Panc1 (cell line): ENCODE measurements around the gene CD8B. TPM values are rescaled to one million over a fixed set of nuclear protein-coding genes. Genes with fewer than 3 reads are reported as not detected.

ENCODE experiments used
- ATAC-seq: fragments of 200-7000 bp; cut with Tn5 transposase; 2 replicates; pipeline ENCODE4 v1.9.1; 2020; ENCODE audit warnings: mild to moderate bottlenecking, moderate library complexity
- BruUV-seq: library from RNA; stranded (reverse); fragments of 400-500 nt; replicated peaks from 2 replicates; lab custom pipeline; 2021; lab: Mats Ljungman, UMichigan
- CTCF ChIA-PET: fragments of 300-600 bp; sonication (Branson Sonifier 250); formaldehyde crosslinking; loops from one replicate; lab custom pipeline; 2022; ENCODE audit warnings: antibody characterized with exemption; lab: Charles Lee
- POLR2A ChIA-PET: fragments of 300-600 bp; sonication (Branson Sonifier 250); formaldehyde crosslinking; loops from one replicate; lab custom pipeline; 2022; ENCODE audit warnings: antibody characterized with exemption; lab: Charles Lee
- DNase-seq: peaks from one replicate; pipeline ENCODE4 v3.0.0-alpha.2; 2010; ENCODE audit warnings: low read depth, low spot score
- H3K27ac ChIP-seq: 2 replicates; pipeline ENCODE4 v1.5.1; 2011; ENCODE audit warnings: mild to moderate bottlenecking, low read length, inconsistent platforms
- H3K27me3 ChIP-seq: fragments of 200-500 bp; sonication (Bioruptor generic); 2 replicates; pipeline ENCODE4 v1.6.0; 2014; ENCODE audit warnings: low read length, inconsistent platforms; ENCODE audit not compliant: control insufficient read depth, insufficient read depth
- H3K36me3 ChIP-seq: fragments of 200-500 bp; sonication (Bioruptor generic); 2 replicates; pipeline ENCODE4 v1.5.1; 2014; ENCODE audit warnings: inconsistent platforms, mild to moderate bottlenecking, low read length, moderate library complexity; ENCODE audit not compliant: control insufficient read depth, insufficient read depth
- H3K4me1 ChIP-seq: 2 replicates; pipeline ENCODE4 v1.5.1; 2011; ENCODE audit warnings: inconsistent platforms, mild to moderate bottlenecking, low read length, moderate library complexity; ENCODE audit not compliant: control insufficient read depth, insufficient read depth
- H3K4me3 ChIP-seq, 2 experiments: 2 replicates each; pipeline ENCODE4 v1.5.1; 2011 to 2012; ENCODE audit warnings: low read depth in 2 of 2, low read length in 2 of 2, mild to moderate bottlenecking in 2 of 2, inconsistent platforms in 1 of 2, moderate library complexity in 1 of 2
- H3K9me3 ChIP-seq: fragments of 200-500 bp; sonication (Bioruptor generic); 2 replicates; pipeline ENCODE4 v1.5.1; 2014; ENCODE audit warnings: low read depth, mild to moderate bottlenecking, inconsistent platforms, low read length, moderate library complexity; ENCODE audit not compliant: control insufficient read depth, insufficient read depth
- POLR2AphosphoS5 ChIP-seq: IDR thresholded peaks from 2 replicates; pipeline ENCODE4 v1.6.1; 2012; ENCODE audit warnings: mild to moderate bottlenecking, low read depth, low read length, moderate library complexity
- REST ChIP-seq, 2 experiments: IDR thresholded peaks; 2 replicates each; pipeline ENCODE4 v1.6.1; 2011 to 2012; ENCODE audit warnings: low read depth in 2 of 2, control low read depth in 1 of 2, low read length in 1 of 2, mild to moderate bottlenecking in 1 of 2, moderate library complexity in 1 of 2; ENCODE audit not compliant: insufficient read depth in 1 of 2
- SIN3A ChIP-seq: IDR thresholded peaks from 2 replicates; pipeline ENCODE4 v1.6.1; 2012; ENCODE audit warnings: low read depth, mild to moderate bottlenecking, low read length, moderate library complexity, borderline replicate concordance; ENCODE audit not compliant: insufficient read depth
- TCF7L2 ChIP-seq: IDR thresholded peaks from 2 replicates; pipeline ENCODE4 v1.6.1; 2011; ENCODE audit warnings: mild to moderate bottlenecking, low read depth, low read length, inconsistent platforms
- in situ Hi-C: cut with HindIII; loops from 2 replicates; pipeline ENCODE4 v1.10.0; 2016; ENCODE audit warnings: low sequenced_read_pairs, low pct_unique_long_range_greater_than_20kb
- intact Hi-C: fragments of 100-400 bp; cut with micrococcal nuclease; formaldehyde crosslinking; loops from one replicate; pipeline ENCODE4 v1.10.0; 2022; ENCODE audit not compliant: unreplicated experiment
- total RNA-seq: library from RNA; stranded (reverse); gene quantifications from one replicate; pipeline ENCODE4 v1.2.1, GENCODE V29; 2021; ENCODE audit not compliant: unreplicated experiment
- TF ChIP-seq, protein P1 (sequence below): fragments of 450-650 bp; IDR thresholded peaks from 2 replicates; pipeline ENCODE4 v1.5.1; 2017; ENCODE audit warnings: mild to moderate bottlenecking

Gene CD8B
- total RNA-seq, 1 experiment from 2014 or later: not detected

- H3K27me3 ChIP-seq: no peaks in the 10 kb centered on the region
- TF ChIP-seq SIN3A (no peak), TCF7L2 (no peak), REST (IDR thresholded peaks at IDR 0.05; ENCODE audit: insufficient read depth in 1 of 2, low read depth in 2 of 2, low read length in 1 of 2) (no peak), POLR2AphosphoS5 (no peak)
- TF ChIP-seq, protein P1, sequence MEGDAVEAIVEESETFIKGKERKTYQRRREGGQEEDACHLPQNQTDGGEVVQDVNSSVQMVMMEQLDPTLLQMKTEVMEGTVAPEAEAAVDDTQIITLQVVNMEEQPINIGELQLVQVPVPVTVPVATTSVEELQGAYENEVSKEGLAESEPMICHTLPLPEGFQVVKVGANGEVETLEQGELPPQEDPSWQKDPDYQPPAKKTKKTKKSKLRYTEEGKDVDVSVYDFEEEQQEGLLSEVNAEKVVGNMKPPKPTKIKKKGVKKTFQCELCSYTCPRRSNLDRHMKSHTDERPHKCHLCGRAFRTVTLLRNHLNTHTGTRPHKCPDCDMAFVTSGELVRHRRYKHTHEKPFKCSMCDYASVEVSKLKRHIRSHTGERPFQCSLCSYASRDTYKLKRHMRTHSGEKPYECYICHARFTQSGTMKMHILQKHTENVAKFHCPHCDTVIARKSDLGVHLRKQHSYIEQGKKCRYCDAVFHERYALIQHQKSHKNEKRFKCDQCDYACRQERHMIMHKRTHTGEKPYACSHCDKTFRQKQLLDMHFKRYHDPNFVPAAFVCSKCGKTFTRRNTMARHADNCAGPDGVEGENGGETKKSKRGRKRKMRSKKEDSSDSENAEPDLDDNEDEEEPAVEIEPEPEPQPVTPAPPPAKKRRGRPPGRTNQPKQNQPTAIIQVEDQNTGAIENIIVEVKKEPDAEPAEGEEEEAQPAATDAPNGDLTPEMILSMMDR: no peak
- no peaks in the 10 kb centered on the region for H3K4me1 ChIP-seq
- no peaks in the 10 kb centered on the region for H3K36me3 ChIP-seq
- CTCF ChIA-PET: no interaction called here
- in situ Hi-C loops: no loop called here
- no peak for ATAC-seq
- intact Hi-C loops: no loop called here
- BruUV-seq: no TSS peak
- H3K9me3 ChIP-seq: no peaks in the 10 kb centered on the region
- H3K27ac ChIP-seq: no peak overlapping the region
- no peak for DNase-seq
- POLR2A ChIA-PET: no interaction called here
- H3K4me3 ChIP-seq: no peak overlapping the region
These were observed 46.1 kb downstream of the CD8B start for GRCh38 chr2:86815611-86816010.

- BruUV-seq: no TSS peak
- no peak for DNase-seq
- intact Hi-C loops (no loop called here), in situ Hi-C loops (no loop called here)
- no peaks in the 10 kb centered on the region for H3K9me3 ChIP-seq
- no peaks in the 10 kb centered on the region for H3K27me3 ChIP-seq
- peak overlapping the region; percentile 63 to 69 for H3K4me3 ChIP-seq
- no peak for ATAC-seq
- TF ChIP-seq POLR2AphosphoS5: no peak
- TF ChIP-seq, protein P1: no peak
- TF ChIP-seq REST (IDR thresholded peaks at IDR 0.05; ENCODE audit: insufficient read depth in 1 of 2, low read depth in 2 of 2, low read length in 1 of 2): no peak
- TF ChIP-seq SIN3A: no peak
- no peak for TF ChIP-seq TCF7L2
- ChIA-PET CTCF (no interaction called here), POLR2A (no interaction called here)
- no peaks in the 10 kb centered on the region for H3K36me3 ChIP-seq
- no peak overlapping the region for H3K27ac ChIP-seq
- H3K4me1 ChIP-seq: 0 out of 2 replicates have a peak, but pooled peaks cover 4% of the 10 kb centered on the region
These were observed 52.1 kb downstream of the CD8B start for GRCh38 chr2:86809481-86810121.
